Measurements from ENCODE around the gene THEM5. TPM values are rescaled to one million over a fixed set of nuclear protein-coding genes. Genes with fewer than 3 reads are reported as not detected.

THEM5 gene
- total RNA-seq, 2 donors from 2014 or later: not detected

- Mint-ChIP-seq H3K9me3 (peaks cover 4% of the 10 kb centered on the region), H3K36me3 (ENCODE audit: low read depth) (peaks cover 14% of the 10 kb centered on the region), H3K27ac (no peak overlapping the region), H3K4me1 (no peaks in the 10 kb centered on the region), H3K4me3 (no peak overlapping the region), H3K27me3 (ENCODE audit: insufficient read depth) (no peaks in the 10 kb centered on the region)
- Histone ChIP-seq H3K27ac (ENCODE audit: low read depth, low read length) (no peak overlapping the region), H3K9me3 (ENCODE audit: control insufficient read depth, low read length) (peaks cover 8% of the 10 kb centered on the region), H3K36me3 (ENCODE audit: control insufficient read depth, insufficient read depth, low read length) (no peaks in the 10 kb centered on the region), H3K9ac (ENCODE audit: extremely low read depth, low read length, poor library complexity, severe bottlenecking) (no peak overlapping the region), H3K4me1 (ENCODE audit: control insufficient read depth, insufficient read depth, low read length) (no peaks in the 10 kb centered on the region), H3K4me3 (ENCODE audit: low read length) (no peak overlapping the region), H3K27me3 (ENCODE audit: control insufficient read depth, insufficient read depth, low read length, poor library complexity, severe bottlenecking) (no peaks in the 10 kb centered on the region)
- 100% methylated on average over 2 of the region's 2 CpGs; no CpG with 5 or more reads in 1 of the 2 experiments for WGBS, 2 experiments (ENCODE audit: insufficient coverage in 1 of 2, insufficient read length in 1 of 2)
- DNase-seq: no peak
- no peak for TF ChIP-seq CTCF (conservative IDR thresholded peaks at IDR 0.05)
Measured at GRCh38 chr1:151882466-151882865, 29.0 kb upstream of the THEM5 start.

GRCh38 chr1:151881479-151881878, 28.0 kb upstream of the THEM5 start:
- no peak for DNase-seq
- no peak overlapping the region for H3K9ac ChIP-seq (ENCODE audit: extremely low read depth, low read length, poor library complexity, severe bottlenecking)

GRCh38 chr1:151875419-151876097, 22.0 kb upstream of the THEM5 start:
- Histone ChIP-seq H3K36me3 (ENCODE audit: control insufficient read depth, insufficient read depth, low read length) (no peaks in the 10 kb centered on the region), H3K4me3 (ENCODE audit: low read length) (no peak overlapping the region), H3K27ac (ENCODE audit: low read depth, low read length) (no peak overlapping the region), H3K9me3 (ENCODE audit: control insufficient read depth, low read length) (no peaks in the 10 kb centered on the region), H3K27me3 (ENCODE audit: control insufficient read depth, insufficient read depth, low read length, poor library complexity, severe bottlenecking) (no peaks in the 10 kb centered on the region), H3K4me1 (ENCODE audit: control insufficient read depth, insufficient read depth, low read length) (no peaks in the 10 kb centered on the region), H3K9ac (ENCODE audit: extremely low read depth, low read length, poor library complexity, severe bottlenecking) (no peak overlapping the region)
- H3K27ac Mint-ChIP-seq: no peak overlapping the region
- H3K27me3 Mint-ChIP-seq (ENCODE audit: insufficient read depth): no peaks in the 10 kb centered on the region
- DNase-seq: no peak
- H3K4me1 Mint-ChIP-seq: peaks cover 22% of the 10 kb centered on the region
- H3K36me3 Mint-ChIP-seq (ENCODE audit: low read depth): peaks cover 9% of the 10 kb centered on the region
- no peaks in the 10 kb centered on the region for H3K9me3 Mint-ChIP-seq
- WGBS, 2 experiments (ENCODE audit: insufficient coverage in 1 of 2, insufficient read length in 1 of 2): 88 to 100% methylated on average over 1 of the region's 1 CpG
- H3K4me3 Mint-ChIP-seq: no peak overlapping the region
- TF ChIP-seq CTCF (conservative IDR thresholded peaks at IDR 0.05): no peak

More at GRCh38 chr1:151881479-151881878, 28.0 kb upstream of the THEM5 start:
- Mint-ChIP-seq H3K9me3 (no peaks in the 10 kb centered on the region), H3K4me3 (no peak overlapping the region), H3K36me3 (ENCODE audit: low read depth) (peaks cover 8% of the 10 kb centered on the region), H3K27me3 (ENCODE audit: insufficient read depth) (no peaks in the 10 kb centered on the region), H3K4me1 (no peaks in the 10 kb centered on the region), H3K27ac (no peak overlapping the region)
- Histone ChIP-seq H3K27me3 (ENCODE audit: control insufficient read depth, insufficient read depth, low read length, poor library complexity, severe bottlenecking) (no peaks in the 10 kb centered on the region), H3K9me3 (ENCODE audit: control insufficient read depth, low read length) (peaks cover under 1% of the 10 kb centered on the region), H3K4me3 (ENCODE audit: low read length) (no peak overlapping the region), H3K4me1 (ENCODE audit: control insufficient read depth, insufficient read depth, low read length) (no peaks in the 10 kb centered on the region), H3K27ac (ENCODE audit: low read depth, low read length) (no peak overlapping the region), H3K36me3 (ENCODE audit: control insufficient read depth, insufficient read depth, low read length) (no peaks in the 10 kb centered on the region)
- 44 to 78% methylated on average over 1 to 2 of the region's 2 CpGs for WGBS, 2 experiments (ENCODE audit: insufficient coverage in 1 of 2, insufficient read length in 1 of 2)
- TF ChIP-seq CTCF (conservative IDR thresholded peaks at IDR 0.05): peak; percentile 51

Measured in endodermal cell (in vitro differentiated cells).